ENCODE measurements around the gene B4GALT4. TPM values are rescaled to one million over a fixed set of nuclear protein-coding genes. Genes with fewer than 3 reads are reported as not detected.

The B4GALT4 gene
- total and polyA plus RNA-seq, 9 donors = 14.4 to 26.6 (median 23.7) TPM

GRCh38 chr3:119195151-119195476 lies 45.6 kb downstream of the B4GALT4 start:
- H3K36me3 ChIP-seq = no peaks in the 10 kb centered on the region
- H3K27me3 ChIP-seq = no peaks in the 10 kb centered on the region
- no peaks in the 10 kb centered on the region for H3K9me3 ChIP-seq
- WGBS, 3 donors = 55 to 58% (median 55%) methylated on average over 1 of the region's 1 CpG
- H3K27ac ChIP-seq = no peak overlapping the region
- H3K4me3 ChIP-seq = no peak overlapping the region
- H3K4me1 ChIP-seq (ENCODE audit: insufficient read depth) = no peaks in the 10 kb centered on the region
- no peak for TF ChIP-seq CTCF (IDR thresholded peaks at IDR 0.05)
- no peak for TF ChIP-seq POLR2A (IDR thresholded peaks at IDR 0.05)
- no peak for TF ChIP-seq EP300 (IDR thresholded peaks at IDR 0.05)
- intact Hi-C loops (cut with DNase I) = no loop called here
- DNase-seq = no peak

- WGBS, 3 donors = 76 to 82% (median 79%) methylated on average over 7 of the region's 7 CpGs
- no peak for DNase-seq
- intact Hi-C loops (cut with DNase I) = no loop called here
- H3K4me1 ChIP-seq (ENCODE audit: insufficient read depth) = no peaks in the 10 kb centered on the region
- H3K27me3 ChIP-seq = no peaks in the 10 kb centered on the region
- no peaks in the 10 kb centered on the region for H3K36me3 ChIP-seq
- no peaks in the 10 kb centered on the region for H3K9me3 ChIP-seq
- no peak for TF ChIP-seq EP300 (IDR thresholded peaks at IDR 0.05)
- TF ChIP-seq POLR2A (IDR thresholded peaks at IDR 0.05) = no peak
- no peak overlapping the region for H3K4me3 ChIP-seq
- no peak overlapping the region for H3K27ac ChIP-seq
Measured at GRCh38 chr3:119194237-119195150, 46.2 kb downstream of the B4GALT4 start.

- intact Hi-C loops (cut with DNase I) = no loop called here
Measured at GRCh38 chr3:119191800-119192199, 48.9 kb downstream of the B4GALT4 start.

GRCh38 chr3:119187266-119187665 lies 53.4 kb downstream of the B4GALT4 start:
- Histone ChIP-seq H3K36me3 (no peaks in the 10 kb centered on the region), H3K4me1 (ENCODE audit: insufficient read depth) (no peaks in the 10 kb centered on the region), H3K9me3 (no peaks in the 10 kb centered on the region), H3K27me3 (no peaks in the 10 kb centered on the region), H3K27ac (no peak overlapping the region), H3K4me3 (no peak overlapping the region)
- TF ChIP-seq CTCF (IDR thresholded peaks at IDR 0.05) (no peak), EP300 (IDR thresholded peaks at IDR 0.05) (no peak), POLR2A (IDR thresholded peaks at IDR 0.05) (no peak)
- no peak for DNase-seq
- intact Hi-C loops (cut with DNase I) = no loop called here

More at GRCh38 chr3:119191800-119192199, 48.9 kb downstream of the B4GALT4 start:
- H3K9me3 ChIP-seq = no peaks in the 10 kb centered on the region
- no peak for DNase-seq
- no peaks in the 10 kb centered on the region for H3K4me1 ChIP-seq (ENCODE audit: insufficient read depth)
- no peaks in the 10 kb centered on the region for H3K27me3 ChIP-seq
- WGBS, 3 donors = 83 to 92% (median 85%) methylated on average over 1 of the region's 1 CpG
- no peaks in the 10 kb centered on the region for H3K36me3 ChIP-seq
- H3K27ac ChIP-seq = no peak overlapping the region
- no peak for TF ChIP-seq CTCF (IDR thresholded peaks at IDR 0.05)
- no peak for TF ChIP-seq POLR2A (IDR thresholded peaks at IDR 0.05)
- TF ChIP-seq EP300 (IDR thresholded peaks at IDR 0.05) = no peak
- no peak overlapping the region for H3K4me3 ChIP-seq
